ENCODE data around the gene VAPB.

DNA sequence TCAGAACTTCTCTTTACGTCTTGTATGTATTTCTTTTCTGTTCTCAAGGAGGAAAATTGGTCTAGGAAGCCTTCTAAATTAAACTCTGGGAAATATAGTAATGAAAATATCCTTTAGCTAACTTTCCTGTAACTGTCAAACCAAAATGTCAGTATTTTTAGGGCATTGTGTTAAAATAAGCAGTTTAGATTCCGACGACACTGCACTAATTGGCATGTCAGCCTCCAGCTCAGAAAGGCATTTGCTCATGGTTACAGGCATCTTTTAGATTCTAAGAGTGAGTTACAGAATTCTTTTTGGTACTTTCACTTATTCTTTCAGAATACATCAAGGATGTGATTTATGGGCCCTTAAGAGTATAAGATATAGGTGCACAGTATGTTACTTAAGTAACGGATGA lies 26.1 kb upstream of the VAPB start:
- TF ChIP-seq EZH2 (IDR thresholded peaks at IDR 0.05) = no peak
- TF ChIP-seq POLR2AphosphoS5 (IDR thresholded peaks at IDR 0.05; ENCODE audit: borderline replicate concordance, low read depth, low read length) = no peak
- TF ChIP-seq FOXP2 (optimal IDR thresholded peaks at IDR 0.05; ENCODE audit: control extremely low read depth, extremely low read length, insufficient read depth) = no peak

Measured in SK-N-MC (cell line).